GM18502 (cell line): Measurements from ENCODE around the gene NEXN.
A peak's percentile ranks its signal among the peaks of the same experiment; 100 is the strongest.
"Not testable (repeated sequence)": the region's sequence is repeated elsewhere in the genome, so short reads cannot be mapped to it uniquely, and the experiment has no call there.

Experiments used
- ATAC-seq: cut with Tn5 transposase; IDR thresholded peaks from one replicate; pipeline ENCODE4 v1.9.1; 2021; ENCODE audit warnings: mild to moderate bottlenecking; ENCODE audit not compliant: unreplicated experiment, poor library complexity

Gene NEXN

DNA sequence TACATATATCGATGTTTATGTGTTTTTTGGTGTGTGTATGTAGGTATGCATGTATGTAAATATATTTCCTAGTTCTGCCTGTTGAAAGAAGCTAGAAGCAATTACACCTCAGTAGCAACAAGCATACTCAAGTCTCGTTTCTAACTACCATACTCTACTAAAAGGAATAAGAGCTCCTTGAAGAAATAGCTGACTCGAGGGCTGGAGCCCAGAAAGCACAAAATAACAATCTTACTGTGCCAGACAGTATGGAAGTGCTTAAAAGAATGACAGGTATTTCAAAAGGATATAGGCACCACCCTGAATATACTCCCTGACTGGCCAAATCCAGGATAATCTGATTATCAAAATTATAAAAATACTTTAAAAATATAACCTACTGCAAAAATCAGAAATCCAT lies 67.3 kb downstream of the NEXN start:
- no peak for ATAC-seq

DNA sequence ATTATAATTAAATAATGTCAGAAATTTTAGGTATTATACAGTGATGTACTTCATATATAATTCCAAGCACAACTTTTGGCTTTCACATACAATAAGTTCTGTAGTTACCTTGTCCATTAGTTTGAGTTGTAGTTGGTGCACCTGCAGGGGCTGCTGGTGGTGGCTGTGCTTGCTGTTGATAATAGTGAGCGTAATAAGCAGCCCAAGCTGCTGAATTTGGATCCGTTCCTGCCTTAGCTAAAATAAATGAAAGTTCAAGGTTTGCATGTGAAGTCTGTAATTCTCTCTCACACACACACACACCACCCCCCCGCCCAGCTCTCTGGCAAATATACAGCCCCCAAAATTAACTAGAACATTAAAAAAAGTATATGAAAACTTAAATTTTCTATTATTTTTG lies 68.0 kb downstream of the NEXN start:
- ATAC-seq, result no peak

DNA sequence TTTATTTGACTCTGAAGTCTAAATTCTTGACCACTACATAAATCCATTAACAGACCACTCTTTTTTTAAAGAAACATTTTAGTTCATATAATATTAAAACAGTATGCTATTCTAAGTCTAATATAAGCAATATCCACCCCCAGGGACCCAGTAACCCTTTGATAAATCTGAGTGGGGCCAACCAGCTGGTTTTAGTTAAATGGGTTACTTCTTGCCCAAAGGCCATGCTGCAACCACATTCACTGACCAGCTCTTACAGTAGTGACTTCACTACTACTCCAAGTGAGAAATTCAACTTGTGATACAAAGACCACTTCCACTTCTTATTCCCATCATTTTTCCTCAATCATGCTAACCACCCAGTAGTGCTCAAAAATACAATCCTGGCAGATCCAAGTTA lies 70.0 kb downstream of the NEXN start:
- ATAC-seq, result no peak

DNA sequence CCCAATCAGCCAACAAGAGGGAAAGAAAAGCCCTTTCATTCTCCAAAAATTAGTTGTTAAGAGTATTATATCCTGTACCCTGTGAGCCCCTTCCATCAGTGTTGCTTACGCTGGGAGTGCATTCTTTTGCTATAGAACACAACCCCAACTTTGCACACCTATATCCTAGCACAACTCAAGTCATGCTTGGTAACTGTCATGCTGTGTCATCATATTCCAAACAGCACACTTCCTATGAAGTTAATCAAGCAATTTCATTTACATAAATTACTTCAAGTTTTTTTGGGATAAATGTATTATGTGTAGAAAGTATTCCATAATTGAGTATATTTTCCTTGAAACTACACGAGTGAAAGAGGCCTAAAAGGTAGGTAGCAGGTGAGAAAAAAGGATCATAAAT lies 70.4 kb downstream of the NEXN start:
- ATAC-seq, result no peak

DNA sequence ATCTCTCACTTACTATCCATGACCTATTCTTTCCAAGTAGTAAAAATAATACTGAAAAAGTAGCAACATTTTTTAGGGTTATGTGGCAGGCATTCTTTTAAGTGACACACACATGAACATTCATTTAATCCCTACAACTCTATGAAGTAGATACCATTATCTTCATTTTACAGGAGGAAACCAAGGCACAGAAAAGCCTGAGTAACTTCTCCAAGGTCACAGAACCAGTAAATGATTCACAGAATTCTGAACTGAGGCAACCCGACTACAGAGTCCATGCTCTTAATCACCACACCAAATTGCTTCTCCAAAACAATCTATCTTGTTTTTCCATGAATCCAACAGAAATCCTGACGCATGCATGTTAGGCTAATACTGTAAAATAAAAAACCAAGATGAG lies 73.0 kb downstream of the NEXN start:
- no peak for ATAC-seq

DNA sequence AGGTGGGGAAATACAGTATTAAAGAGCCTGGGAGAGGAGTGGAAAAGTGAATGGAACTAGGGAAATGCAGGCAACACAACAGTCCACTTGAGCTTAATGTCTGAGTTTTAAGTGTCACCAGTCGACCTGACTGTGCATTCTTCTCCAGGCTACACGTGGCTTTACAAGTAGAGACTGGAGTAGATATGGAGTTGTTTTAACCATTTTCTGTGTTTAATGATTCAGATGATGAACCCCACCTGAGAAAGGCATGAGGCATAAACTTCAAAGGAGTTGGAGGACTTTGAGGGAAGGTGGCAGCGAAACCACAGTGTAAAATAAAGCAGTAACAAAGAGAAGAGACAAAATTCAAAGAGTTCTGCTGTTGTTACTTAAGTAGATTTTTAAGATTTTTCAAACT lies 77.9 kb downstream of the NEXN start:
- ATAC-seq, result no peak

DNA sequence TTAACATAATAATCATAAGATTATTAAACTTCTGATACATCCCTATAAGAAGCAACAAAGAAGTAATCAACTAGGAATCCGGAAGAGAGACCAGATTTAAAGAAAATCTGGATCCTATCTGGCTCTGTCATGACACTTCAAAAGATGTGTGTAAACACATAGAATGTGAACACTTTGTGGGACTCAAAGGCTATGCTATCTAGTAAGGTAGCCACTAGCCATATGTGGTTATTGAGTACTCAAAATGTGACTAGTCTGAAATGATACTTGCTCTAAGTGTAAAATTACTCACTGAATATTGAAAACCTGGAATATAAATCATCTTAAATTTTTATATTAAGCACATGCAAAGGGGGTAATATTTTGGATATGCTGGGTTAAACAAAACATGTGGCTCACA lies 81.8 kb downstream of the NEXN start:
- ATAC-seq, result no peak

DNA sequence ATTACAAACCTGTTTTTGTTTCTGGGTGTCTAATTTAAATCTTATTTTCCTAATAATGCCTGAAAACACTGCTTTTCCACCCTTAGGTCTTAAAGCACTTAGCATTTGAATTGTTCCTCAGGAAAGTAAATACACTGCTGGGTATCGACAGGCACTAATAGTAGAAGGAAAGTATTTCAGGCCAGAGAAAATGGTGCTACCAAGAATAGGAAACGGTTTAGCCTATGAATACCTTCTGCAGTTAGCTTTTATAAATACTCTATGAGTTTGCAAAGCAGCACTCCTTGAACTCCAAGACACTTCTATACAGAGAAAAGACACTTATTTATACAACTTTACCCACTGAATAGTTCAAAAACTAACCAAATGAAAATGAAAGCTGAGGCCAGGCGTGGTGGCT lies 83.7 kb downstream of the NEXN start:
- ATAC-seq, result no peak

DNA sequence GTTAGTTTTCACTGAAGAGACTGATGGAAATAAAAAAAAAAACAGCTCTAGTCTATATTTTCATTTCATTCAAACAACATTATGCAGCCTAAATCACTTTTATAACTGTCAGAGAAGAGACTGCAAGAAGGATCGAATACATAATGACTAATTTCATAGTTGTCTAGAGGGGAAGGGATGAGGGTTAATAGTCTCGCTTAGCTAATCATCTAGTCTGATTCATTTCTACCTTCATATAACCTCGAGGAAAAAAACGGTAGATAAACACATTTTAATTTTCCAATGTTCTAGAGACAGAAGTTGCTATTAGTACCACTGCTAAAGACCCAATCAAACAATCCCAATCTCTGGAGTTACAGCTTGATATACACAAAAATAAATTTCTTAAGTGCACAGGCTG lies 87.0 kb downstream of the NEXN start:
- no peak for ATAC-seq

DNA sequence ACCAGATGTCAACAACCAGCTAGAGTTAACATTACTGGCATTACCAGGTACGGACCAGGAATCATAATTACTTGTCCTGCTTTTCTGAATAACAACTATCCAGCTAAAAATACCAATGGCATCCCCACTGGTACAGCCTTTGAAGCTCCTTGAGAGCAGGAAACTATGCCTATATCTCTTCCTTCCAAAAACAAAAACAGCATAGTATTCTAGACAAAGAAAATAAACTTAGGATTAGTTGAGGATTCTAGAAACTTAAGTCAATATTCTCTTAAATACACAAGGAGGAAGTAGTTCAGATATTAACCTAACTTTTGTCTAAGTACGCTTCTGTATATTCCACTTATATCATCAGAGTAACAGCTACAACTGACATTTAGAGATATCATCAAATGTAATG lies 87.5 kb downstream of the NEXN start:
- ATAC-seq, result no peak

DNA sequence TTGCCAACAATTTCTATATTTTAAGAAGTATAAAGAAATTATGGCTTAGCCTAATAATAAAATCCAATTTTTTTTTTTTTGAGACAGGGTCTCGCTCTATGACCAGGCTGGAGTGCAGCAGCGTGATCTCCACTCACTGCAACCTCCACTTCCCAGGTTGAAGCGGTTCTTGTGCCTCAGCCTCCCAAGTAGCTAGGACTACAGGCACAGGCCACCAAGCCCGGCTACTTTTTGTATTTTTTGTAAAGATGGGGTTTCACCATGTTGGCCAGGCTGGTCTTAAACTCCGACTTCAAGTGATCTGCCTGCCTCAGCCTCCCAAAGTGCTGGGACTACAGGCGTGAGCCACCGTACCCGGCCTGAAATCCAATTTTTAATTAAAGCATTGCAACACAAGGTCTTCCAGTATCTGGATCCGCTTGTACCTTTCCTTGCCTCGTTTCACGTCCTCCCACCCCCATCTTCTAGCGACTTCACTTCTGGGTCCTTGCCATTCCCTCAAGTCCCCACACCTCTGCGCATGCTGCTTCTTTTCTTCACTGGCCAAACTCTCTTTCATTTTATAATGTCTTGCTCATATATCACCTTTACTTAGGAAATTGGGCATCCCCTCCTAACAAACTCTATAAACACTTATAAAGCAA lies 88.1 kb downstream of the NEXN start:
- no peak for ATAC-seq

DNA sequence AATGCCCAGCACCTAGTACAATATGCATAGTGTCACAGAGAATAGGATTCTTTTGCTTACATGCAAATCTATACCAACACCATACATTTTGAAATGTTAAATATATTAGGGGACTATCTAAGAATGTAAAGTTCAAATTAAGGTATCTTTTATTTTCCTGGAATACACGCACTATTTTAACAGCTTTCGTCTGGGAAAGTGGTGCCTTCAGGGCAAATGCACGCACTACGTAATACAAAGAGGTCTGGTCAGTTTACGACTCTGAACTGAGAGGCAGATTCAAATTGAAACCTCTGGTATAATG lies 89.5 kb downstream of the NEXN start:
- no peak for ATAC-seq

DNA sequence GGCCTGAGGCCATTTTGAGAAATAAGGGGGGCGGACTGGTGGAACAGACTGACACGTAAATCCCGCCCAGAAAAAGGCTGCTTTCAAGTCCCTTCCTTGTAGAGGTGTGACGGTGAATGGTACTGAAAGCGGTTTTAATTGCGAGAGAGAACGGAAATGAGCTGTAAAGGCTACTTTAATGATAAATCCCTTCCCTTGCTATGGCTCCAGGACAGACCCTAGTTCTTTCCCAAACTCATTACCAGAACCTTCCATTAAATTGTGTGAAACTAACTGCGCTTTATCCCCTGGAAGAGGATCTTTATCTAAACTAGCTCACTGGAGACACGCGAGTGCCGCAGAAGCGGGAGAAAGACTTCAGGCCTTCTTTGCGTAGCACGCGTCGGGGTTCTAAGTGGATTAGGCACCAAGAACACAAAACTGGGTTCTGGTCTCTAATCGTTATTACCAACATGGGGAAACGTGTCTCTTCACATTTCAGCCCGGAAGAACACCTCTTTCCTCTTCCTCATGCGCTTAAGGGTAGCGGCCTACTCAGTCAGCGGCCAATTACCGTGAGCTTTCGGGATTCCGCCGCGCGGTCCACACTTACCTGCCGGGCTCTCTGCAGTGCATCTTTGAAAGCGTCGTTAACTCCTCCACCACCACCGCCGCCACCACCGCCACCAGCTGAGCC lies 90.0 kb downstream of the NEXN start:
- peak; percentile 73 for ATAC-seq

DNA sequence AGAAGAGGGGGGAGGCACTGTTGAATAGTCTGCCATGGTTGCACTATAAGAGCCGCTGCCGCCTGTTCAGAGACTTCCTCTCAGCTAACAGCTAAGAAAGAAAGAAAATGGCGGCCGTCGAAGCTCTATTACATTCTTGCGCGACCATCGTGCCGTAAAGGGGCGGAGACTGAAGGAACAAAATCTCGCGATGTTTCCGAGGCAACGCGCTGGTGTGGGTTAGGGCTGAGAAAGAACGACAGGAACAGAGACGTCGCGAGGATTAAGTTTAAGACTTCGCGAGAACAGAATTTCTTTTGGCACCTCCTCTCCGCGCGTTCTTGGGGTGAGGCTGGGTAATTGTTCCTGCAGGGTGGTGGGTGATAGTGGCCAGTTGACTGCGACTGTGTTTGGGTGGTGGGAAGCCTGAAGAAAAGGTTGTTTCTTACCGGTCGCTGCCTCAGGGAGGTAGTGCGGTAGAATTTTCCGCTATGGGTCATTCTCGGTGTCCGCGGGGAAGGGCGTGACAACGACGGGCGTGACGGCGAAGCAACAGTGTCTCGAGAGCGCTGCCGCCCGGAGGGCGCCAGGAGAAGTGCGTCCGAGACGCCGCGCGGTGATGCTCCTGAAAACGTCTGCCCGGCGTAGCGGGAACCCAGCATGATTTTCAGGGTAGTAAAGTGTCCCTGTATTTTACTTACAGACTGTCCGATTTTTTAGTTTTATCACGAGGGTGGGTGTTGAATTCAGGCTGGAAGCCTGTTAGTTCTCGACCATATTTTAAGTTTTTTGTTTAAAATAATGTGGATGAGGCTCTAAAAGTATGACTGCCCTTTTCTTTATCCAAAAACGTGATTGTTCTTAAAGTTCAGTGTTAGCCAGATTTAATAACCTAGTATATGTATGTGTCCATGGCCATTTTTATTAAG lies 90.8 kb downstream of the NEXN start, which contains the start of gene FUBP1:
FUBP1 (minus strand) TSS at position 104 of the 908 bp plus-strand sequence; CDS start at position 36, 68 bp downstream.
- ATAC-seq, result peak; percentile 79

DNA sequence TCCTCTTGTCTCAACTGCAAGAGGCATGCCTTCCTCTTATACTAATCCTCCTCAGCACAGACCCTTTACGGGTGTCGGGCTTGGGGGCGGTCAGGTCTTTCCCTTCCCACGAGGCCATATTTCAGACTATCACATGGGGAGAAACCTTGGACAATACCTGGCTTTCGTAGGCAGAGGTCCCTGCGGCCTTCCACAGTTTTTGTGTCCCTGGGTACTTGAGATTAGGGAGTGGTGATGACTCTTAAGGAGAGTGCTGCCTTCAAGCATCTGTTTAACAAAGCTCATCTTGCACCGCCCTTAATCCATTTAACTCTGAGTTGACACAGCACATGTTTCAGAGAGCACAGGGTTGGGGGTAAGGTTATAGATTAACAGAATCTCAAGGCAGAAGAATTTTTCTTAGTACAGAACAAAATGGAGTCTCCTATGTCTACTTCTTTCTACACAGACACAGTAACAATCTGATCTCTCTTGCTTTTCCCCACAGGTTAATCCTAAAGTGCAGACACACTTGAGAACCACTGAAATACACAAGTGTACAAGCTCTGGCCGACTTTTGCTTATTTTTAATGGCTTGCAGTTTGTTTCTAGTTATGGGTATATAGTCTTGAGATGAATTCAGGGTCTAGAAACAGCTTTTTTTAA lies 95.0 kb downstream of the NEXN start:
- not testable (repeated sequence) for ATAC-seq

DNA sequence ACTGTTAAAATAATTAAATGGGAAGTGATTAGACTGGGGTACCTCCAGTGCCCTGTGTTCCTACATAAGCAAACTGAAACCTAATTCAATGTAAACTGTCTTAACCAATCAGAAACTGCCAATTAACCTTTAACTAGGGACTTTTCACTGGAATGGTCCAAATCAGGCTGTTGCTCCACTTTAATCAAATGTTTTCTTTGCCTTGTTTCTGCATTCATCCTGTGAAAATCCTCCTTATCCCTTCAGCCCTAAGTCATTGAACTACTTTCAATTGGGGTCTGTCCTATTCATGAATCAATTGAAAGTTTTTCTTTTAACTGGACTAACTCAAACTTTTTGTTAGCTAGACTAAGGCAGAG lies 95.6 kb downstream of the NEXN start:
- no peak for ATAC-seq

DNA sequence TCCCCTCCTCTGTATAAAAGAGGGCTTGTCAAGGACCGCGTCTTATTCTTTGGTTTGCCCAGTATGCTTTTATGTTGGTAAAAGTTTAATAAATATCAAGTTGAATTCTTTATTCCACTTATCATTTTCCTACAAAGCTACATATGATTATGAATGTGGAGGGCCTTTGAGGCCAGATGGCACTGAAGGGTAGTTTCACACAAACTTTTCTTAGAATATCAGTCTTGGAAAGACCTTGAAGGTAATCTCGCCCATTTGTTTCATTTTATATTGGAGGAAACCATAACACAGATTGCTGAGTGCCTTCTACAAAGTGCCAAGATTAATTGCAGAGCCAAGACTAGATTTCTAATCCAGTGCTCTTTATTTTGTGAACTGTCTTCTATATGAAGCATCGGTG lies 96.2 kb downstream of the NEXN start:
- ATAC-seq, result no peak

DNA sequence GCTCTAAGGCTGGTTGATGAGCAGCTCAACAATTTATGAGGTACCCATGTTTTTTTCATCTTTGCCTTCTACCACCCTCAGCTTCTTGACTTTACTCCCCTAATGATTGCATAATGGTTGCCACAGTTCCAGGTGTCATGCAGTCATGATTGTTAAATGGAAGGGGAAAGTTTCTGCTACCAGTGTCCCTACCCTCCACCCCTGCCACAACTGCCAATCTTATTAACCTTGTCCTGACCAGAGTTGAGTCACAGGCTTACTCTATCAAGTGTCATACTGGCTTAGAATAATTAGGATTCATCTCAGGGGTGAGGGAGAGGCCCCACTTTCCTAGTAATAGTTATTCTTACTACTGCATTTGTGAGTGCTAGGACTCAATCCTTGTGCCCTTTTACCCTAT lies 98.4 kb downstream of the NEXN start:
- ATAC-seq, result no peak

DNA sequence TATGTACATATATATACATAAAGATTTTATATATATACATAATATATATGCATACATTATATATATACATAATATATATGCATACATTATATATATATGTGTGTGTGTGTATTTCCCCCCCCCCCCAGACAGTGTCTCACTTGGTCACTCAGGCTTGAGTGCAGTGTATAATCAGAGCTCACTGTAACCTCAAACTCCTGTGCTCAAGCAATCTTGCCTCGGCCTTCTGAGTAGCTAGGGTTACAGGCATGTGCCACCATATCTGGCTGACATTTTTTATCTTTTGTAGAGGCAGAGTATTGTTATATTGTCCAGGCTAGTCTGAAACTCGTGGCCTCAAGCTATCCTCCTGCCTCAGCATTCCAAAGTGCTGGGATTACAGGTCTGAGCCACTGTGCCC lies 99.5 kb downstream of the NEXN start:
- ATAC-seq, result no peak

DNA sequence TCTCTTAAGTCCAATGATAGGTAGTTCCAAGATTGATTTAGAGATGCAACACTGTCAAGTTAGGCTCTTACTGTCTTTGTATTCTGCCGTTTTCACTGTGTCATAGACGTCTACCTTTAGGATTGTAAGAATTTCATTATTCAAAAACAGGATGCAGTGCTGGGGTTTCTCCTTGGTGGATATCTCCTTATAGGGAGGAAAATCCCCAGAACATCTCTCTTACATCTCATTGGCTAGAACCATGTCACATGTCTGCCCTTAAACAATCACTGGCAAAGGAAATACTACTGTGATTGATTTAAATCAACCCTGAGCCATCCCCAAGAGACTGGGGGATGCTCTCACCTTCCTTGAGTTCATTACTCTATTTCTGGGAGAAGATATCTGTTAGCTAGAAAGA lies 101.3 kb downstream of the NEXN start:
- no peak for ATAC-seq

DNA sequence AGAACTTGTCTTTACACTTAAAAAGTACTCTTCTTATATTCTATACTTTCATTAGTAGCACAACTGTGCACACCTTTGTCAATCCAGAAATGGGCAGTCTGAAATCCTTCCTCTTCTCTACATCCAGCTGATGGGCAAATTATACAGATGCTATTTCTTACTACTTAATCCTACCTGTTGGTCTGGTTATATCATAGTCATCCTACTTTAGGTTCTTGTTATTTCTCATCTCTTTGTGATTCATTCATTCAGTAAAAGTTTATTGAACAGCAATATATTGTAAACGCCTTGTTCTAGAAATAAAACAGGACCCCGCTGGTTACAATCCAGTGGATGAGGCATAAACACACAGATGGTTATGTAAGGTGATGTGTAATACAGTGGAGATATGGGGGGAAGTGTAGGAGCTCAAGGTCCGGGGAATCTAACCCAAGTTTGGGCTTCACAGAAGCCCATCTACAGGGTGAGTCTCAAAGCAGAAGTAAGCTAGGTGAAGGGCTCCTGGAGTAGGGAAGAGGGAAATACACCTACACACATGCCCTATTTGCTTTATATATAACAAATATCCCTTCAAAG lies 102.3 kb downstream of the NEXN start:
- ATAC-seq, result no peak
